ENCODE results near the gene TRIO.

The TRIO gene

DNA sequence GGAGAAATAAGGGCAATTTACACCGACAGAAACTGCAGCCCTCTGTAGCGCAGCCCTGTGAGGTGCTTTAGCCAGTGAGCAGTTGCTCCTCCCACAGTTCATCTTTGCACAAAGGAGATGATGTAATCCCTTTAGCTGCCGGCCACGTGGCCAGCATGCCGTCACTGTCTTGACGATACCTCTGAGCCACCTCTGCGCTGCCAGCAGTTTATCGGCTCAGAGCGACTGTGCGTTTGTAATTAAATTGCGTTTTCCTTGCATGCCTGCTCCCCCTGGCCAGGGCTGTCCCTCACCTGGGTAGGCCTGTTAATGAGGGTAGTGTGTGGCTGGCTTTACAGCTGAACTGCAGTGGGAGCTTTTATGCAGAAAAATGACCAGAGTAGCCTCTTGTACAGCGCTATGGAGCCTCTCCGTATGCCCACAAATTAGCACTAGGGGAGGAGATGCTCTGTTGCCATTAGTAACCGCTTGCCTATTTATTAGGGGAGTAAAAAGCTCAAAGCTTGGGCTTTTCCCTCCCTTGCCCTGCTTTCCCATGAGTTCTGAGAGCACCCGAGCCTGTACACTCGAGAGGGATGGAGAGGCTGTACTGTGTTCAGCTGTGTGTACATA is 107.0 kb downstream of the TRIO start:
- Histone ChIP-seq H3K79me1 (ENCODE audit: low read length) (peaks cover 33% of the 10 kb centered on the region), H3K4ac (ENCODE audit: low read depth, low read length) (peak overlapping the region; percentile 21), H4K5ac (ENCODE audit: low read length) (no peak overlapping the region), H3K4me2 (ENCODE audit: low read length) (no peak overlapping the region), H3K79me2 (ENCODE audit: control insufficient read depth, insufficient read depth, low read length) (peaks cover 81% of the 10 kb centered on the region), H3K4me1 (ENCODE audit: control insufficient read depth, low read depth, low read length) (peaks cover 8% of the 10 kb centered on the region), H2BK15ac (replicated peaks; ENCODE audit: low read depth) (no peak overlapping the region), H3K9ac (ENCODE audit: low read length) (peak overlapping the region; percentile 14), H4K8ac (ENCODE audit: low read depth, low read length) (no peak overlapping the region), H3K36me3 (ENCODE audit: control insufficient read depth, insufficient read depth, low read length) (no peaks in the 10 kb centered on the region), H2BK5ac (ENCODE audit: low read length) (no peak overlapping the region), H3K4me3 (ENCODE audit: low read length) (no peak overlapping the region), H3K23ac (ENCODE audit: low read length) (no peak overlapping the region), H3K27me3 (ENCODE audit: insufficient read depth, low read length, poor library complexity) (no peaks in the 10 kb centered on the region), H3K56ac (ENCODE audit: low read length) (peak overlapping the region; percentile 66), H3K27ac (ENCODE audit: low read depth, low read length) (no peak overlapping the region), H2BK120ac (ENCODE audit: low read depth, low read length) (no peak overlapping the region), H2AK5ac (ENCODE audit: low read length) (no peak overlapping the region), H3K18ac (ENCODE audit: low read length) (no peak overlapping the region)
- DNase-seq = peak; percentile 88
- WGBS (ENCODE audit: extremely low coverage, insufficient coverage, low lambda C conversion rate) = no CpG with 5 or more reads among the region's 16 CpGs

DNA sequence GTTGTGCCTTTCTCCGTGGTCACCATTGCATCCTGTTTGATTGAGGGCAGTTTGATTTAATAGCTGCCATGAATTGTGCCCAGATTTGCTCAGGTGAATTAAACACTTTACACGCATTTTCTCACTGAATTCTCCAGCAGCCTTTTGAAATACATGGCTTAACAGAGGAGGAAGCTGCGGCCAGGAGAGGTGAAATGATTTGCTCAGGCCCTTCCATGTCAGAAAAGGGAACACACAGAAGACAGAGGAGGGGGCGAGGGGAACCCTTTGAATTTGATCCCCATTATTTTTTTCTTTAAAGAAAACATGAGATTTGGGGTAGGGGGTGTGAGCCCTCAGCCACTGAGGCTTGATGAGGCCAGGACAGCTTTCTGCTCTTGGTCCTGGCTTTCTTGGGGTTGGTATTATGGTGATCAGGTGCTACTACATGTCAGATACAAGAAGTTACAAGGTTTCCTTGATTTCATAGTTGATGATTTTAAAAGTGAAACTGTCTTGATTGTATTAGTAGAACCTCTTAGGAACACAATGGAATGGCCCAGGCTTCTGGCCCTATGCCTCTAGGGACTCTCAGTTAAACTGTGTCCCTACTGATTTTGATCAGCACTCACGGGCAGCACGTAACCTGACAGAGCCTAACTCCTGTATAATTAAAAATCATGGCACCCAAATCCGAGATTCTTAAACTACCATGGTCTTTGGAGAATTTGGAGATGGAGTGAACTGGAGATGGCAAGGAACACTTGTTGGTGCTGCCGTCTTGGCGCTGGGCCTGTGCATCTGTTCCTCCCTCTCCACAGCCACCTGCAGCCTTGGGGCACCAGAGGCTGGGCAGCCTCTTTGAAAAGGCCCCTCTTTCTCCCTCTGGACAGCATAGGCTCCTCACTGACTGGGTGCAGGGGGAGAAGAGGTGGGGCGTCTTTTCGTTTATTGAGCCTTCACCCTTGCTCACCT is 107.9 kb downstream of the TRIO start:
- Histone ChIP-seq H3K23ac (ENCODE audit: low read length) (no peak overlapping the region), H3K36me3 (ENCODE audit: control insufficient read depth, insufficient read depth, low read length) (no peaks in the 10 kb centered on the region), H4K8ac (ENCODE audit: low read depth, low read length) (no peak overlapping the region), H3K4me1 (ENCODE audit: control insufficient read depth, low read depth, low read length) (peaks cover 8% of the 10 kb centered on the region), H2AK5ac (ENCODE audit: low read length) (no peak overlapping the region), H3K79me1 (ENCODE audit: low read length) (peaks cover 31% of the 10 kb centered on the region), H3K9ac (ENCODE audit: low read length) (no peak overlapping the region), H3K4me3 (ENCODE audit: low read length) (no peak overlapping the region), H3K4me2 (ENCODE audit: low read length) (no peak overlapping the region), H2BK15ac (replicated peaks; ENCODE audit: low read depth) (no peak overlapping the region), H2BK120ac (ENCODE audit: low read depth, low read length) (no peak overlapping the region), H3K4ac (ENCODE audit: low read depth, low read length) (peak overlapping the region; percentile 21), H3K27ac (ENCODE audit: low read depth, low read length) (no peak overlapping the region), H3K79me2 (ENCODE audit: control insufficient read depth, insufficient read depth, low read length) (peaks cover 78% of the 10 kb centered on the region), H3K18ac (ENCODE audit: low read length) (no peak overlapping the region), H3K27me3 (ENCODE audit: insufficient read depth, low read length, poor library complexity) (no peaks in the 10 kb centered on the region), H3K56ac (ENCODE audit: low read length) (no peak overlapping the region), H2BK5ac (ENCODE audit: low read length) (no peak overlapping the region), H4K5ac (ENCODE audit: low read length) (no peak overlapping the region)
- DNase-seq = no peak
- no CpG with 5 or more reads among the region's 11 CpGs for WGBS (ENCODE audit: extremely low coverage, insufficient coverage, low lambda C conversion rate)

DNA sequence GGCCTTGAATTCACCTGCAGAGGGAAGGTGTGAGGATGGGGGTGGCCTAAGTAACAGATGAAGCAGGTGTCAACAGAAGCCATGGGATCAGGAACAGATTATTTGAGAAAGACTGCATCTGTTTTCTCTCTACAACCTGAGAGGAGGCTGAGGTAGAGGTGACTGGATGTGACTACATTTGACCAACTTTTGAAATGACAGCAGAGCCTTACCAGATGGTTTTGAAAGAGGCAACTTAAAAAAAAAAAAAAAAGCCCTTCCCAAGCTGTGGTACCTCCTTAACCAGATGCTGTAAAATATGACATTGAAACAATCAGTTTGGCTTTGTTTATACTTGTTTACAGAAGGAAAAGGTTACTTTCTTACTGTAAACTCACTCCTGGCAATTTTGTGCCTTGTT is 108.6 kb downstream of the TRIO start:
- Histone ChIP-seq H3K79me2 (ENCODE audit: control insufficient read depth, insufficient read depth, low read length) (peaks cover 77% of the 10 kb centered on the region), H3K56ac (ENCODE audit: low read length) (no peak overlapping the region), H2BK15ac (replicated peaks; ENCODE audit: low read depth) (no peak overlapping the region), H4K8ac (ENCODE audit: low read depth, low read length) (no peak overlapping the region), H2BK5ac (ENCODE audit: low read length) (no peak overlapping the region), H3K27me3 (ENCODE audit: insufficient read depth, low read length, poor library complexity) (no peaks in the 10 kb centered on the region), H4K5ac (ENCODE audit: low read length) (no peak overlapping the region), H3K4me1 (ENCODE audit: control insufficient read depth, low read depth, low read length) (peaks cover 8% of the 10 kb centered on the region), H3K79me1 (ENCODE audit: low read length) (peaks cover 25% of the 10 kb centered on the region), H2AK5ac (ENCODE audit: low read length) (no peak overlapping the region), H3K36me3 (ENCODE audit: control insufficient read depth, insufficient read depth, low read length) (no peaks in the 10 kb centered on the region), H3K9ac (ENCODE audit: low read length) (no peak overlapping the region), H3K27ac (ENCODE audit: low read depth, low read length) (no peak overlapping the region), H3K4me2 (ENCODE audit: low read length) (no peak overlapping the region), H2BK120ac (ENCODE audit: low read depth, low read length) (no peak overlapping the region), H3K23ac (ENCODE audit: low read length) (no peak overlapping the region), H3K4ac (ENCODE audit: low read depth, low read length) (no peak overlapping the region), H3K4me3 (ENCODE audit: low read length) (no peak overlapping the region), H3K18ac (ENCODE audit: low read length) (no peak overlapping the region)
- DNase-seq = no peak

DNA sequence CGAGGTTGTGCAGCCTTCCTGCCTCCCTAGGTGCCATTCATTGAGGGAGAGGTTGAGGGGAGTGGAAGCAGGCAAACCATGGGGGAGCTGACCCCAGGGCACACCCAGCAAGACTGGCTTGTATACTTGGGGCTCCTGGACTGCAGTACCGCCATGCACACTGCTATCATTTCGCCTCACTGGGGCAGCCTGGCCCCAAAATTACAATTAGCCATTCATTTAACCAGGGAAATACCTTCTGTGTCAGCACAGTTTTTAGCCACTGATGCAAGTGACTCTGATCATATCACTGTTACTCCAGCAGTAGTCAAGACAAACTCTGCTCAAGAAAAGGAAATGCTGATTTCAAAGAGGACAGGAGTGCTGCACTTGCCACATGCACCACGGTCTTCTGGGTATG is 109.7 kb downstream of the TRIO start:
- H3K27ac ChIP-seq (ENCODE audit: low read depth, low read length) = no peak overlapping the region
- H3K18ac ChIP-seq (ENCODE audit: low read length) = no peak overlapping the region
- H3K4ac ChIP-seq (ENCODE audit: low read depth, low read length) = no peak overlapping the region
- H3K4me2 ChIP-seq (ENCODE audit: low read length) = no peak overlapping the region
- no peak overlapping the region for H4K8ac ChIP-seq (ENCODE audit: low read depth, low read length)
- no peak overlapping the region for H3K9ac ChIP-seq (ENCODE audit: low read length)
- H3K36me3 ChIP-seq (ENCODE audit: control insufficient read depth, insufficient read depth, low read length) = no peaks in the 10 kb centered on the region
- H3K56ac ChIP-seq (ENCODE audit: low read length) = no peak overlapping the region
- no peaks in the 10 kb centered on the region for H3K27me3 ChIP-seq (ENCODE audit: insufficient read depth, low read length, poor library complexity)
- no CpG with 5 or more reads among the region's 4 CpGs for WGBS (ENCODE audit: extremely low coverage, insufficient coverage, low lambda C conversion rate)
- H3K23ac ChIP-seq (ENCODE audit: low read length) = no peak overlapping the region
- peaks cover 82% of the 10 kb centered on the region for H3K79me2 ChIP-seq (ENCODE audit: control insufficient read depth, insufficient read depth, low read length)
- no peak overlapping the region for H2BK5ac ChIP-seq (ENCODE audit: low read length)
- no peak overlapping the region for H2BK120ac ChIP-seq (ENCODE audit: low read depth, low read length)
- H3K79me1 ChIP-seq (ENCODE audit: low read length) = peaks cover 25% of the 10 kb centered on the region
- H4K5ac ChIP-seq (ENCODE audit: low read length) = no peak overlapping the region
- no peak overlapping the region for H3K4me3 ChIP-seq (ENCODE audit: low read length)
- H2AK5ac ChIP-seq (ENCODE audit: low read length) = no peak overlapping the region
- no peak for DNase-seq
- no peak overlapping the region for H2BK15ac ChIP-seq (replicated peaks; ENCODE audit: low read depth)
- H3K4me1 ChIP-seq (ENCODE audit: control insufficient read depth, low read depth, low read length) = peaks cover 10% of the 10 kb centered on the region

DNA sequence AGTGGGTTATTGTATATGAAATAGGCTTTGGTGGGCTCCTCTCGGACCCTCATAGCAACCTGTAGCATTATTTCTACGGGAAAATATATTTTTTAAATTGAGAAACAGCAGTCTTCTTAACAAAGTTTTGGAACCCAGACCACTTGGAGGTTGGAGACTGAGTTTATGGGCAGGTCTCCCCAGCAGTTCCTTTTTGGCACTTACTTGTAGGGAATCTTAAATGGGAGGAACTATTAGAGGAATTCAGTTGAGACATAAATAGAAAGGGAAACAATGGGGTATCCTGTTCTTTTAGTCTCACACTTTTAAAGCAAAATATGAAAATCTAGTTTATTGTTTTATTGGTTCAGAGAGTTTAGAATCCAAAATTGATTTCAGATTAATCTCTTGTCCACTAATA is 111.5 kb downstream of the TRIO start:
- Histone ChIP-seq H3K23ac (ENCODE audit: low read length) (no peak overlapping the region), H3K4ac (ENCODE audit: low read depth, low read length) (no peak overlapping the region), H3K36me3 (ENCODE audit: control insufficient read depth, insufficient read depth, low read length) (no peaks in the 10 kb centered on the region), H3K56ac (ENCODE audit: low read length) (no peak overlapping the region), H3K27ac (ENCODE audit: low read depth, low read length) (no peak overlapping the region), H2AK5ac (ENCODE audit: low read length) (no peak overlapping the region), H3K79me2 (ENCODE audit: control insufficient read depth, insufficient read depth, low read length) (peaks cover 84% of the 10 kb centered on the region), H3K18ac (ENCODE audit: low read length) (no peak overlapping the region), H3K4me2 (ENCODE audit: low read length) (no peak overlapping the region), H2BK120ac (ENCODE audit: low read depth, low read length) (no peak overlapping the region), H3K4me3 (ENCODE audit: low read length) (no peak overlapping the region), H2BK15ac (replicated peaks; ENCODE audit: low read depth) (no peak overlapping the region), H2BK5ac (ENCODE audit: low read length) (no peak overlapping the region), H4K8ac (ENCODE audit: low read depth, low read length) (no peak overlapping the region), H3K79me1 (ENCODE audit: low read length) (peaks cover 24% of the 10 kb centered on the region), H3K4me1 (ENCODE audit: control insufficient read depth, low read depth, low read length) (peaks cover 19% of the 10 kb centered on the region), H3K9ac (ENCODE audit: low read length) (no peak overlapping the region), H4K5ac (ENCODE audit: low read length) (no peak overlapping the region), H3K27me3 (ENCODE audit: insufficient read depth, low read length, poor library complexity) (no peaks in the 10 kb centered on the region)
- no CpG with 5 or more reads among the region's 2 CpGs for WGBS (ENCODE audit: extremely low coverage, insufficient coverage, low lambda C conversion rate)
- DNase-seq = no peak
